DND-41 (cell line): ENCODE measurements around the gene CPLANE2.

Experiments used
- CTCF ChIP-seq: IDR thresholded peaks from 2 replicates; pipeline ENCODE4 v1.5.1; 2012; ENCODE audit warnings: borderline replicate concordance, low read length, moderate library complexity, mild to moderate bottlenecking; ENCODE audit not compliant: poor library complexity, severe bottlenecking; ENCODE audit errors: extremely low read depth
- EZH2 ChIP-seq: IDR thresholded peaks from 3 replicates; pipeline ENCODE4 v1.6.1; 2012; ENCODE audit warnings: borderline replicate concordance, low read depth, mild to moderate bottlenecking, moderate library complexity, low read length, inconsistent platforms; ENCODE audit not compliant: severe bottlenecking

GRCh38 chr1:16229976-16230740 lies 6.8 kb downstream of the CPLANE2 start:
- no peak for TF ChIP-seq CTCF
- no peak for TF ChIP-seq EZH2
